ENCODE results near the gene TENT5C. TPM values are rescaled to one million over a fixed set of nuclear protein-coding genes. Genes with fewer than 3 reads are reported as not detected.

Gene TENT5C
- total and polyA plus RNA-seq, 10 of the 15 experiments (the other 5 are each of a cell fraction or from before 2014, with no cell fraction given) = 0.19 to 2.4 (median 0.78) TPM

DNA sequence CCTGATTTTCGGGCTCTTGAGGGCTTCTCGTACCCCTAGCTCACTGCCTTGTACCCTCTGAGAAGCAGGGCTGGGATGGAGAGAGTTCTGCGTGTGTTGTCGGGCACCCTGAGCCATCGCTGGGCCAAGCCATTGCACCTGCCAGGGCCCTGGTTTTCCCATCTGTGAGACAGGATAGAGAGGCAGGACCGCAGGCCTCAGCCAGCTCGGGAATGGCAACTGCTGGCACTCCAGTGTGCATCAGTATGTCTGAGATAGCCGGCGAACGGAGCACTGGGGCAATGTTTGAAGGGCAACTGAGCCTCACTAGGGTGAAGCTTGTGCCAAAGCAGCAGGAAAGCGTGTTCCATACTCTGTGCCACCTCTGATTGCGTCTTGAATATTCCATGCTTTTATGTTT is 66.9 kb downstream of the TENT5C start:
- POLR2A ChIA-PET = no interaction called here

More for the DNA sequence above, 66.9 kb downstream of the TENT5C start:
- Histone ChIP-seq H3K36me3 (ENCODE audit: control insufficient read depth in 2 of 2, insufficient read depth in 2 of 2, low read length in 1 of 2) (no peaks in the 10 kb centered on the region), H3K27me3 (replicated peaks in 1 of 2; ENCODE audit: control insufficient read depth in 2 of 2, insufficient read depth in 2 of 2, low read length in 1 of 2) (peaks cover 8 to 15% of the 10 kb centered on the region in 2 experiments), H3K4me1 (ENCODE audit: control insufficient read depth, insufficient read depth, low read length) (peaks cover 12% of the 10 kb centered on the region), H3K4me2 (ENCODE audit: control insufficient read depth, insufficient read depth) (no peak overlapping the region), H2AFZ (ENCODE audit: control insufficient read depth, low read depth, low read length) (no peak overlapping the region), H3K79me2 (ENCODE audit: control insufficient read depth, insufficient read depth, low read length) (no peaks in the 10 kb centered on the region), H3K9me3 (replicated peaks; ENCODE audit: control insufficient read depth, insufficient read depth, low read length) (no peaks in the 10 kb centered on the region), H3K27ac (ENCODE audit: control insufficient read depth, insufficient read depth) (no peak overlapping the region), H4K20me1 (ENCODE audit: control insufficient read depth, insufficient read depth) (no peaks in the 10 kb centered on the region), H3K4me3 (no peak overlapping the region), H3K9ac (ENCODE audit: control insufficient read depth, insufficient read depth, low read length) (no peak overlapping the region)
- CTCF ChIA-PET = interaction anchor here (11.7 kb wide), 1 partner anchor 138 kb away, joined by 151 read pairs; no protein-coding TSS in a partner anchor
- 66% methylated on average over 12 of the region's 12 CpGs for WGBS (ENCODE audit: insufficient coverage, insufficient replicate concordance, low lambda C conversion rate, missing lambda C conversion rate)
- TF ChIP-seq, protein P1, sequence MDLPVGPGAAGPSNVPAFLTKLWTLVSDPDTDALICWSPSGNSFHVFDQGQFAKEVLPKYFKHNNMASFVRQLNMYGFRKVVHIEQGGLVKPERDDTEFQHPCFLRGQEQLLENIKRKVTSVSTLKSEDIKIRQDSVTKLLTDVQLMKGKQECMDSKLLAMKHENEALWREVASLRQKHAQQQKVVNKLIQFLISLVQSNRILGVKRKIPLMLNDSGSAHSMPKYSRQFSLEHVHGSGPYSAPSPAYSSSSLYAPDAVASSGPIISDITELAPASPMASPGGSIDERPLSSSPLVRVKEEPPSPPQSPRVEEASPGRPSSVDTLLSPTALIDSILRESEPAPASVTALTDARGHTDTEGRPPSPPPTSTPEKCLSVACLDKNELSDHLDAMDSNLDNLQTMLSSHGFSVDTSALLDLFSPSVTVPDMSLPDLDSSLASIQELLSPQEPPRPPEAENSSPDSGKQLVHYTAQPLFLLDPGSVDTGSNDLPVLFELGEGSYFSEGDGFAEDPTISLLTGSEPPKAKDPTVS (IDR thresholded peaks at IDR 0.05; ENCODE audit: low read depth, low read length) = no peak
- TF ChIP-seq, protein P2, sequence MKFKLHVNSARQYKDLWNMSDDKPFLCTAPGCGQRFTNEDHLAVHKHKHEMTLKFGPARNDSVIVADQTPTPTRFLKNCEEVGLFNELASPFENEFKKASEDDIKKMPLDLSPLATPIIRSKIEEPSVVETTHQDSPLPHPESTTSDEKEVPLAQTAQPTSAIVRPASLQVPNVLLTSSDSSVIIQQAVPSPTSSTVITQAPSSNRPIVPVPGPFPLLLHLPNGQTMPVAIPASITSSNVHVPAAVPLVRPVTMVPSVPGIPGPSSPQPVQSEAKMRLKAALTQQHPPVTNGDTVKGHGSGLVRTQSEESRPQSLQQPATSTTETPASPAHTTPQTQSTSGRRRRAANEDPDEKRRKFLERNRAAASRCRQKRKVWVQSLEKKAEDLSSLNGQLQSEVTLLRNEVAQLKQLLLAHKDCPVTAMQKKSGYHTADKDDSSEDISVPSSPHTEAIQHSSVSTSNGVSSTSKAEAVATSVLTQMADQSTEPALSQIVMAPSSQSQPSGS (IDR thresholded peaks at IDR 0.05; ENCODE audit: low read length) = no peak
- in situ Hi-C loops (cut with MboI) (loop anchor here (5.0 to 25.0 kb wide), 2 partner anchors 135 to 1110 kb away; partner anchors contain the start of gene CD58), intact Hi-C loops (cut with micrococcal nuclease; ENCODE audit: unreplicated experiment) (no loop called here)
- ATAC-seq (no peak), DNase-seq (ENCODE audit: low read depth, low spot score) (no peak), FAIRE-seq (no peak)
- RAD21 ChIA-PET (ENCODE audit: unreplicated experiment) = no interaction called here
- SMC1A ChIA-PET (ENCODE audit: uncharacterized antibody, unreplicated experiment) = interaction anchor here (6.5 kb wide), 1 partner anchor 138 kb away, joined by 40 read pairs; no protein-coding TSS in a partner anchor
- BruUV-seq (replicated peaks) = no TSS peak

Measured in GM12878 (cell line).